ENCODE measurements around the gene IL6R. TPM values are rescaled to one million over a fixed set of nuclear protein-coding genes. Genes with fewer than 3 reads are reported as not detected.

IL6R gene
- total RNA-seq, 1 experiment from 2014 or later = 16.1 TPM

DNA sequence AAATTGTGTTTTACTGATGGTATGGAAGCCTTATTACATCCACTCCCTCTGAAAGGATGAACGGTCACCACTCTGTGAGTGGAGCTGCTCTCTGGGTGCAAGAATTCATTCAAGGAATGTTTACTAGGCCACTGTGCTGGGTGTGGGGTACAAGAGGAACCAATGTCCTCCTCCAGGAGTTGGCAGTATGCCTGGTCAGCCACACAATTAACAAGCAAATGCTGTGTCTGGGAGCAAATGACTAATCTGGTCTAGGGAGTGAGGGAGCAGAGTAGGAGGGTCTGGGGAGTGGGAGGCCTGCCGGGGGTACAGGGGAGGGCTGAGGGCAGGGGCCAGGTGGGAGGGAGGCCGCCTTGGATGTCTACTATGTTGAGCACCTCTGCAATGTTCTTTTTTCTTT lies 69.7 kb downstream of the IL6R start:
- no peak for TF ChIP-seq CTCF (conservative IDR thresholded peaks at IDR 0.05; ENCODE audit: low read depth, low read length)

DNA sequence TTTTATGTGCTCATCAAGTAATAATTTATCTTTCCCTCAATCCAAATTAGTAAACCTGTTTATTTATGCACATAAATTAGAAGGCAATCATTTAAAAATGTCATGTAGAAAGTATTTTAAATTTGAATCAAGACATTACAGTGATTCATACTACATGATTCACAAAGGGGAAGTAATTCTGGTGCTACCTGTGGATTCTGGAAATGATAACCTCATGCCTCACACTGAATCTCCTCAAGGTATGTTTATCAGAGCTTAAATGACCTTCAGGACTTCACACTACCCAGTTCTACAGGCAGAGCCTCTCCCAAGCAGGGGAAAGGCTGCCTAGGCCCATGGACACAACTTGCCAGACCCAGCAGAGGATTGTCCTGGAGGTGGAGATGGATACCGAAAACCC lies 71.6 kb downstream of the IL6R start:
- intact Hi-C loops (cut with micrococcal nuclease) = loop anchor here (5.0 kb wide), 2 partner anchors 149 to 199 kb away; partner anchors contain the start of gene ATP8B2
- H2AFZ ChIP-seq (ENCODE audit: low read length) = no peak overlapping the region
- H3K9ac ChIP-seq (ENCODE audit: low read length) = no peak overlapping the region
- peak; percentile 39 for ATAC-seq
- no peaks in the 10 kb centered on the region for H4K20me1 ChIP-seq (ENCODE audit: low read length)
- peak; percentile 55 for DNase-seq
- no peak overlapping the region for H3K27ac ChIP-seq (ENCODE audit: low read length)
- H3K4me3 ChIP-seq (ENCODE audit: low read length) = no peak overlapping the region
- no peak overlapping the region for H3K4me2 ChIP-seq (ENCODE audit: low read length)
- ChIA-PET CTCF (no interaction called here), POLR2A (ENCODE audit: unreplicated experiment) (interaction anchor here (0.5 kb wide), 1 partner anchor 33 kb away, joined by 8 read pairs; no protein-coding TSS in a partner anchor)
- peaks cover 28% of the 10 kb centered on the region for H3K4me1 ChIP-seq (ENCODE audit: insufficient read depth, low read length)
- BruUV-seq (replicated peaks) = no TSS peak
- no peaks in the 10 kb centered on the region for H3K9me2 ChIP-seq (replicated peaks; ENCODE audit: low read length)
- H3K9me3 ChIP-seq (ENCODE audit: low read length) = no peaks in the 10 kb centered on the region
- H3K36me3 ChIP-seq (ENCODE audit: low read depth, low read length) = no peaks in the 10 kb centered on the region
- no peaks in the 10 kb centered on the region for H3F3A ChIP-seq (ENCODE audit: low read length, unreplicated experiment)
- H3K79me2 ChIP-seq (ENCODE audit: low read length) = no peaks in the 10 kb centered on the region
- no peaks in the 10 kb centered on the region for H3K27me3 ChIP-seq (ENCODE audit: low read length)
- TF ChIP-seq EZH2phosphoT487 (IDR thresholded peaks at IDR 0.05; ENCODE audit: borderline replicate concordance, low read length) (no peak), CTCF (conservative IDR thresholded peaks at IDR 0.05; ENCODE audit: low read depth, low read length) (no peak), EZH2 (IDR thresholded peaks at IDR 0.05; ENCODE audit: low read length, unreplicated experiment) (no peak)

More for the DNA sequence above, 69.7 kb downstream of the IL6R start:
- Histone ChIP-seq H3K9me3 (ENCODE audit: low read length) (no peaks in the 10 kb centered on the region), H3F3A (ENCODE audit: low read length, unreplicated experiment) (no peaks in the 10 kb centered on the region), H2AFZ (ENCODE audit: low read length) (no peak overlapping the region), H3K4me1 (ENCODE audit: insufficient read depth, low read length) (peaks cover 28% of the 10 kb centered on the region), H3K9me2 (replicated peaks; ENCODE audit: low read length) (no peaks in the 10 kb centered on the region), H3K27ac (ENCODE audit: low read length) (no peak overlapping the region), H3K4me2 (ENCODE audit: low read length) (no peak overlapping the region), H3K9ac (ENCODE audit: low read length) (no peak overlapping the region), H3K79me2 (ENCODE audit: low read length) (no peaks in the 10 kb centered on the region), H3K27me3 (ENCODE audit: low read length) (no peaks in the 10 kb centered on the region), H3K4me3 (ENCODE audit: low read length) (no peak overlapping the region), H4K20me1 (ENCODE audit: low read length) (no peaks in the 10 kb centered on the region), H3K36me3 (ENCODE audit: low read depth, low read length) (no peaks in the 10 kb centered on the region)
- POLR2A ChIA-PET (ENCODE audit: unreplicated experiment) = no interaction called here
- CTCF ChIA-PET = interaction anchor here (1.3 kb wide), 1 partner anchor 69 kb away, joined by 4 read pairs; no protein-coding TSS in a partner anchor
- DNase-seq = peak; percentile 72
- ATAC-seq = peak; percentile 63
- no TSS peak for BruUV-seq (replicated peaks)
- intact Hi-C loops (cut with micrococcal nuclease) = loop anchor here (5.0 kb wide), 2 partner anchors 148 to 198 kb away; partner anchors contain the start of gene ATP8B2

DNA sequence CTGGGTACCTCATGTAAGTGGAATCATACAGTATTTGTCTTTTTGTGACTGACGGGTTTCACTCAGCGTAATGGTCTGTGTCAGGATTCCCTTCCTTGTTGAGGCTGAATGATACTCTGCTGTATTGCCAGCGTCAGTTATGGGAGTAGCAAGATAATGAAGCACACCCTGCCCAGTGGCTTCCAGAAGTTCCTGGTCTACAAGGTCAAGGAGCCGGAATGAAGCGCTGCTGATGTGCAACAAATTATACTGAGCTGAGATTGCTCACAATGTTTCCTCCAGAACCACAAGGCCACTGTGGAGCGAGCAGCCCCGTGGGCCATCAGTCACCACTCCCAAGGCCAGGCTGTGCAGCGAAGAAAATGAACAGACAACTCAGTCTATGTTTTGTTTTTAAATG lies 72.9 kb downstream of the IL6R start:
- ATAC-seq = no peak
- intact Hi-C loops (cut with micrococcal nuclease) = loop anchor here (1.0 to 5.0 kb wide), 4 partner anchors 73 to 201 kb away; partner anchors contain the start of genes ATP8B2 and IL6R
- peaks cover 28% of the 10 kb centered on the region for H3K4me1 ChIP-seq (ENCODE audit: insufficient read depth, low read length)
- POLR2A ChIA-PET (ENCODE audit: unreplicated experiment) = no interaction called here
- H3K9me2 ChIP-seq (replicated peaks; ENCODE audit: low read length) = no peaks in the 10 kb centered on the region
- CTCF ChIA-PET = no interaction called here
- no peaks in the 10 kb centered on the region for H4K20me1 ChIP-seq (ENCODE audit: low read length)
- H3K27me3 ChIP-seq (ENCODE audit: low read length) = no peaks in the 10 kb centered on the region
- 0 out of 2 replicates have a peak overlapping the region, but pooled peaks have one; percentile 21 for H3K4me2 ChIP-seq (ENCODE audit: low read length)
- no peaks in the 10 kb centered on the region for H3K79me2 ChIP-seq (ENCODE audit: low read length)
- H3K9ac ChIP-seq (ENCODE audit: low read length) = no peak overlapping the region
- DNase-seq = no peak
- no peaks in the 10 kb centered on the region for H3K9me3 ChIP-seq (ENCODE audit: low read length)
- BruUV-seq (replicated peaks) = no TSS peak
- TF ChIP-seq EZH2 (IDR thresholded peaks at IDR 0.05; ENCODE audit: low read length, unreplicated experiment) (no peak), CTCF (conservative IDR thresholded peaks at IDR 0.05; ENCODE audit: low read depth, low read length) (no peak), EZH2phosphoT487 (IDR thresholded peaks at IDR 0.05; ENCODE audit: borderline replicate concordance, low read length) (no peak)
- H3K4me3 ChIP-seq (ENCODE audit: low read length) = no peak overlapping the region
- no peak overlapping the region for H3K27ac ChIP-seq (ENCODE audit: low read length)
- no peaks in the 10 kb centered on the region for H3K36me3 ChIP-seq (ENCODE audit: low read depth, low read length)
- H2AFZ ChIP-seq (ENCODE audit: low read length) = 0 out of 2 replicates have a peak overlapping the region, but pooled peaks have one; percentile 72
- no peaks in the 10 kb centered on the region for H3F3A ChIP-seq (ENCODE audit: low read length, unreplicated experiment)
